T follicular helper cell (primary cell): ENCODE data around the gene OSBPL3.

ENCODE experiments used
- DNase-seq: peaks from one replicate; pipeline ENCODE4 v3.0.0-alpha.2; 2020; ENCODE audit warnings: low read depth

OSBPL3 gene

DNA sequence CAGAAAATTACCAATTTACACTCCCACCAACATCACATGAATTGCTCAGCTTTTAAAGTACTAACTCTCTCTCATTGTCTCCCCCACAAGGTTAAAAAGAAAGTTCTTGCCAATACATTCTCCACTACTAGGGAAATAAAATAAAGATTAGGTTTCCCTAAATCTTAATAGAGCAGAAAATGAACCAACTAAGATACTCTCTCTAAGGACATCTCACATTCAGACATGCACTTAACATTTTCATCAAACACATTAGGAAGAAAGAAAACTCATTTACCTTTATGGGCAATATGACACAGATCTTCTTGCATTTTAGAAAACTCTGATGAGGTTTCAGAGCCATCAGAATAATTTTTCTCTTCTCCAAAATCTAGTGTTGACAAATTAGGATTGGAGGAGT is 118.6 kb downstream of the OSBPL3 start:
- DNase-seq: no peak

GRCh38 chr7:24860611-24861010 is 119.4 kb downstream of the OSBPL3 start:
- DNase-seq: no peak

GRCh38 chr7:24858108-24858977 is 121.6 kb downstream of the OSBPL3 start:
- DNase-seq: no peak

DNA sequence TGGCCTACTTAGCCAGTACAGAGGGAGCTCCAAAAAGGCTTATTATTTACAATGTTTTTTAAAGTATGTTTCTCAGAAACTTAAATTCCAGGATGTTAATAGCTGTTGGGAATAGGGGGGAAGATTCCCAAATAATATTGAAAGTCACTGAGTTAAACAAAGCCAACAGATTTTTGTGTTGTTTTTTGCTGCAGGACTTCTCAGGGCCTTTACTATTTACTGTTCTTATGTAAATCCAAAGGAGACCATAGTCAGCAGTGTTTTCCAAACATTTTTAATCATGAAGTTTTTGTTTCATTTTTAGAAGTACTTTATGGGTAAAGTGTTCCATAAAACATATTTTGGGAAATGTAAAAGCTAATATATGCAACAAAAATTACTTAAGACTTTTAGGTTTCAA is 122.4 kb downstream of the OSBPL3 start:
- no peak for DNase-seq

DNA sequence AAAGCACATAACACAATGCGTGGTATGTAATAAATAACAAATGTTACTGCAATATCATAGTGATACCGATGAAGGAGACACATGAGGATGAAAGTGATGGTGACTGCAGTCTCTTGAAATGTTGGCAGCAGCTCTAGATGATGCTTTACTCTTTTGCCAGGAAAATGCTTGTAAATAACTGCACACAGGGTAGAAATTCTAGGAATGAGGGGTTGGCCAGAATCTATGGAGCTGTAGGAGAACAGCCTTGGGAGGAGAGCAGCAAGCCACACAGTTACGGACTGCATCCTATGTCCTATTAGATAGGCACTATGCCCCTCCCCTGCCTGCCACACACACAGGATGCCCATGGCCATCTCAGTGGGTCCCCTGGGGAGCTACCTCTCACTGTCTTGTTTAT is 125.1 kb downstream of the OSBPL3 start:
- no peak for DNase-seq

DNA sequence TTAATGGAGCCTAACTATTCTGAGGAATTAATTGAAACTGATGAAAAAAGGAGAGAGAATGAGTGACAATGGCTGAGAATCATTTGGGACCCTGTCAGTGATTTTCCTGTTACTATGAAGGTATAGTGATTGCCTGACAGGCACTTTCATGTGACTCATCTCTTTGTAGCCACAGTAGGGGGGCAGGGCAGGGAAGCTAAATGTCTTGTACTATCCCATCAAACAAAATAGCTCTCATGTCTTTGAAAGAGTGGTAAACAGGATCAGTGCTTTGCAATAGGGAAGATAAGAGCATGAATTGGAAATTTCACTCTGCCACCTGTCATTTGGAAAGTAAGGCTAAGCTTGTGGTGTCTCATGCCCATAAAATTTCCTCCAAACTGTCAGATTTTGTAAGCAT is 128.2 kb downstream of the OSBPL3 start:
- DNase-seq: no peak

GRCh38 chr7:24848878-24849277 is 131.1 kb downstream of the OSBPL3 start:
- no peak for DNase-seq

DNA sequence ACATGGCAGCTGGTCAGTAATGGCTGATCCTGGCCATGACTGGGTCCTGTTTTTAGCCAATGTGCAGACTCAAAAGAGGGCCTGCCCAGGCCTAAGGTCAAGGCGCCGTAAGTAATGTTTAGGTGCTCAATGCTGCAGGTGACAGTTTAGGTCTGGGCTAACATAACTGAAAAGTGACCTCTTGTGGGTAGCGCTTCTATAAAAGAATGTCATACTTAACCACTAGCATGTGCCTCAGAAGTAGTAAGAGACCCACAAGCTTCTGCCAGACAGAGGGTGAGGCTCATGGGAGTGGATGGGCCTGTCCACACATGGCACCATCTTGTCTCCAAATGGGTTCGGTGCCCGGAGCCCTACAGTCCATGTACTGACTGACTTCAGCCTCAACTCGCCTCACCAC is 132.2 kb downstream of the OSBPL3 start:
- DNase-seq: no peak

- DNase-seq: no peak
Observed at GRCh38 chr7:24843821-24844434, 136.1 kb downstream of the OSBPL3 start.

GRCh38 chr7:24842449-24843241 is 137.3 kb downstream of the OSBPL3 start:
- DNase-seq: no peak

DNA sequence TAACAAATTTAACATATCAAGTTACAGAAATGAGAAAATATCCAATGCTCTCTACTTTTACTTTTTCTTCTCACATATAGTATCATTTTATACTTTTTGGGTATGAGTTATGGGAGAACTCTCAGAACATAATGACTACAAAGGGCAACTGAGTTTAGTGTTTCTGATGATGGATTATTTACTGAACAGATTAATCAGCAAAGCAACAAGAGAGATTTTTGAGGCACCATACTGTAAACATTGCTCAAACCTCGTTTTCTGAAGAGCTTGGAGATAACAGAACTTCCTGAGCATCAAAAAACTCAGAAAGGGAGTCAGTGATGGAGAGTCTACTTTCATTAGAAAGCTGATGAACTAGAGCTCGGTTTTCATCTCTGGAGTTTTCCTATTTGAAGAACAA is 137.9 kb downstream of the OSBPL3 start:
- no peak for DNase-seq

- DNase-seq: no peak
Observed at GRCh38 chr7:24840563-24840962, 139.4 kb downstream of the OSBPL3 start.

DNA sequence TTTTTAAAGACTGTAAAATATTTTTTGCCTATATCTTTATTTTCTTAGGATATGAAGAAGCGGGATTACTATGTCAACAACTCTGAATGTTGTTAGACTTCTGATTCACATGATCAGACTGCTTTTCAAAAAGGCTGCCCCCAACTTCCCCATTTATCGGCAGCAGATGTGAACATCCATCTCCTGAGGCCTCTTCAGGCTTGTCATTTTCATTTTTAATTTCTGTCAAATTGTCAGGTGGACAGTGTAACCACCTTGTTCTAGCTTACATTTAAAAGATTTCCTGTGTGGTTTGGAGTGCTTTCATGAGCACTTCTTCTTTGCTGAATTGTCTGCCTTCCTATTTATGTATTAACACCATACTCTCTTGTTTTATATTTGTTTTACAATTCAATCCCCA is 143.9 kb downstream of the OSBPL3 start:
- DNase-seq: no peak

DNA sequence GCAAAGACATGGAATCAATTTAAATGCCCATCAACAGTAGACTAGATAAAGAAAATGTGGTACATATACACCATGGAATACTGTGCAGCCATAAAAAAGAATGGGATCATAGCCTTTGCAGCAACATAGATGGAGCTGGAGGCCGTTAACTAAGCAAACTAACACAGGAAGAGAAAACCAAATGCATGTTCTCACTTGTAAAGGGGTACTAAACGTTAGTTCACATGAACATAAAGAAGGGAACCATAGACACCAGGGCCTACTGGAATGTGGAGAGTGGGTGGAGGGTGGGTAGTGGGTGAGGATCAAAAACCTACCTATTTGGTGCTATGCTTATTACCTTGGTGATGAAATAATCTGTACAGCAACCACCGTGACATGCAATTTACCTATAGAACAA is 144.3 kb downstream of the OSBPL3 start:
- DNase-seq: no peak

GRCh38 chr7:24834128-24834798 is 145.7 kb downstream of the OSBPL3 start:
- DNase-seq: no peak

- no peak for DNase-seq
Observed at GRCh38 chr7:24833549-24833948, 146.4 kb downstream of the OSBPL3 start.

GRCh38 chr7:24831240-24831639 is 148.7 kb downstream of the OSBPL3 start:
- DNase-seq: no peak

DNA sequence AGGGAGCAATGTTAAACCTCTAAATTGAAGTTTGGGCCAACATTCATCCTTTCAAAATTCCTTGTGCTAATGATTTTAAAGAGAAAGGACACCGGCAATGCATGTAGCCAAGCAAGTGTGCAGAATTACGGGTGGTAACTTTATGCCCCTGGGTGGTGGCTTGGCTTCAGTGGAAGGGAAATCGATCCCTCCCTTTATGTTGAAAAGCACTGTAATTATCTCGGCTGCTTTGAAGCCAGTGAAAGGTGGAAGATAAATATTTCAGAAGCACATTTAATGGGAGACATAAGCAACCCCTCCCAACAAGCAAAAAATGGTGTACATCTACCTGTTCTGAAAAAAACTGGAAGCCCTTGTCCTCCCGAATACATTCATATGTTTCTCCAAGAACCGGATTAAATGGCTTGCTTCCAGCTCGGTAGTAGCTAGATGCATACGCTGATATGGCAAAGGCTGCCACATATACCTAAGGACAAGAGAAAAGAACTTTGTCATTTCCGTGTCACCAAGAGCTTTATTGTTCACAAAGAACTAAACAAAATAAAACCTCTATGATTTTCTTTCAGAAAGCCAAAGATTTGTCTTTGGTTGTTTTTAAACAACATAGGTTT is 149.4 kb downstream of the OSBPL3 start:
- no peak for DNase-seq

GRCh38 chr7:24829787-24830186 is 150.2 kb downstream of the OSBPL3 start:
- DNase-seq: no peak

DNA sequence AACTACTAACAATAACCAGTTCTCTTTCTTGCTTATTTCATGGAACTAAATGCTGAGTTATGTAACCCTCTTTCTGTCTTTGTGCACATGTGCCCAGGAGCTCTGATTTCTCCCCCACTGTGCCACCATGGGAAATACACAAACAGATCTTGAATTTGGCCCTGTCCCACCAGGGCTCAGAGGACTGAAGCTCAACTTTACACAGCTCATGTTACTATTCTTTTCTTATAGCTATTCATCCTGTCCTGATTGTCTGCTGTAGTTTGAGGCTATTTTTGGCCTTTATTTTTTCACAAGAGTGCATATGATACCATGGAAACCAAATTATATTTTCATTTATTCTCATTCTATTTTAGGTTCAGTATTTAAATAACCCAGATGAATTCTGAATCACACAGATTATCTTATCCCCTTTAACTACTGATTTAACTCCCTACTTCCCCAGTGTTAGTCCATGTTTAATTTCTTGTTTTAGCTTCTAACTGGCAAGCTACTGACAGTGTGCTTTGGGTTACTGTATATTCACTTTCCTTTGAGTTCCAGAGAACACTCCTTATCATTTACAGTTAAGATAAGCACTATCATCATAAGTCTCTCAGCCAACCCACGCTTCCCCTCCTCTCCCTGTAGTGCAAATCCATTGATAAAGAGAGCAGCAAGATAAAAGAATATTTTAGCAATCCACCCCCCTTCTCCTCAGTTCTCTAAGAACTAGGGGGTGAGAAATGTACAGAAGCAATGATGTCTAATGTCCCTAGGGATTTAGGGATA is 150.9 kb downstream of the OSBPL3 start:
- no peak for DNase-seq

DNA sequence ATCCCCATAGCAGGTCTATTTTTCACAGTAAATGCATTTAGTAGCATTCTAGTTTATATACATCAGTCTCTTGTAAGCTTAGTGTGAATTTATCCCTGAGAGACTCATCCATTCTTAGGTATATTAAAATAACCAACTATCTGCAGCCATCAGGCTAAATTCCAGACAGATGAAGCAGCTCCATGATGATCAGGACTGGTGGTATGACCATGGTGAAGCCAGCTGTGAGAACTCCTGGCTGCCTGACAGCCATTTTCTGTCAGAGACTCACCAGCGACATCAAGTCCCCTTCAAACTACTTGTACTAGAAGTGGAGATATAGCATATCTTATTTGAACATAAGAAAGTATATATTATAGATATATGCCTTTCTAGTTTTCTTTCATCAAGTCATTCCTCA is 152.4 kb downstream of the OSBPL3 start:
- DNase-seq: no peak
